NCI-H1092 (cell line): ENCODE measurements around the gene NEIL3.
A peak's percentile ranks its signal among the peaks of the same experiment; 100 is the strongest.

ENCODE experiments used
- DNase-seq: peaks from one replicate; lab custom pipeline; 2025; lab: John Stamatoyannopoulos, UW

Gene NEIL3

GRCh38 chr4:177371461-177371860 lies 61.8 kb downstream of the NEIL3 start:
- DNase-seq: no peak

GRCh38 chr4:177374966-177375365 lies 65.3 kb downstream of the NEIL3 start:
- no peak for DNase-seq

- no peak for DNase-seq
Observed at GRCh38 chr4:177375372-177375771, 65.7 kb downstream of the NEIL3 start.

GRCh38 chr4:177376024-177376423 lies 66.3 kb downstream of the NEIL3 start:
- no peak for DNase-seq

GRCh38 chr4:177380730-177381287 lies 71.1 kb downstream of the NEIL3 start:
- DNase-seq: no peak

GRCh38 chr4:177381762-177382310 lies 72.2 kb downstream of the NEIL3 start:
- DNase-seq: no peak

- DNase-seq: no peak
Observed at GRCh38 chr4:177384856-177385397, 75.3 kb downstream of the NEIL3 start.

- no peak for DNase-seq
Observed at GRCh38 chr4:177385576-177386277, 76.1 kb downstream of the NEIL3 start.

- no peak for DNase-seq
Observed at GRCh38 chr4:177386278-177386815, 76.7 kb downstream of the NEIL3 start.

GRCh38 chr4:177391287-177391686 lies 81.6 kb downstream of the NEIL3 start:
- no peak for DNase-seq

GRCh38 chr4:177391953-177392352 lies 82.3 kb downstream of the NEIL3 start:
- DNase-seq: no peak

- no peak for DNase-seq
Observed at GRCh38 chr4:177393236-177393635, 83.6 kb downstream of the NEIL3 start.

GRCh38 chr4:177396352-177396751 lies 86.7 kb downstream of the NEIL3 start:
- no peak for DNase-seq

GRCh38 chr4:177400030-177400429 lies 90.4 kb downstream of the NEIL3 start:
- DNase-seq: no peak

GRCh38 chr4:177401658-177402273 lies 92.1 kb downstream of the NEIL3 start:
- no peak for DNase-seq

- no peak for DNase-seq
Observed at GRCh38 chr4:177403746-177404145, 94.1 kb downstream of the NEIL3 start.

GRCh38 chr4:177404342-177404741 lies 94.7 kb downstream of the NEIL3 start:
- DNase-seq: no peak

- no peak for DNase-seq
Observed at GRCh38 chr4:177404986-177405385, 95.3 kb downstream of the NEIL3 start.

- DNase-seq: no peak
Observed at GRCh38 chr4:177405508-177405907, 95.8 kb downstream of the NEIL3 start.

- DNase-seq: peak; percentile 58
Observed at GRCh38 chr4:177408023-177408422, 98.3 kb downstream of the NEIL3 start.

GRCh38 chr4:177410566-177410965 lies 100.9 kb downstream of the NEIL3 start:
- DNase-seq: no peak

- DNase-seq: no peak
Observed at GRCh38 chr4:177411996-177412395, 102.3 kb downstream of the NEIL3 start.
